ENCODE measurements around the gene ZNF587.
A peak's percentile ranks its signal among the peaks of the same experiment; 100 is the strongest.
"Not testable (repeated sequence)": the region's sequence is repeated elsewhere in the genome, so short reads cannot be mapped to it uniquely, and the experiment has no call there.

The ZNF587 gene

GRCh38 chr19:57849666-57850473, at the start of gene ZNF587:
ZNF587 (plus strand) TSS chr19:57849859; CDS start chr19:57850039, 180 bp downstream.
- DNase-seq (ENCODE audit: low read depth): peak; percentile 75

DNA sequence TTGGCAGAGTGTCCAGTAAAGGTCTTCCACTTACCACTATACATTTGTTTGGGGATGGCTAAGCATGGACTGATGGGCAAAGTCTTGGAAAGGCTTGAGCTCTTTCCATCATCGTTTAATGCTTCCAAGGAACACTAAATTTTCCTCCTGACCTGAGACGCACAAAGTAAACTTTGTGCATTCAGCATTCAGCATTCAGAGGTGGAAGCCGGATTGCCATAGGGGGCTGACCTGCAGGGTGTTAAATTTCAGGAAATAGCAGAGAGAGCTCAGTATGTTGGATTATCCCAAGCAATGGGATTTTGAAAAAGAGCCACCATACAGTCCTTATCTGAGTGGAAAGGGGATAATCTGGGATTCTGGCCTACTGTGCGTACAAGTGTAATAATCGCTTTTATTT, 49.0 kb upstream of the ZNF587 start:
- DNase-seq (ENCODE audit: low read depth): no peak

GRCh38 chr19:57802269-57802668, 47.4 kb upstream of the ZNF587 start:
- DNase-seq (ENCODE audit: low read depth): no peak

GRCh38 chr19:57803265-57803593, 46.4 kb upstream of the ZNF587 start:
- no peak for DNase-seq (ENCODE audit: low read depth)

- peak; percentile 24 for DNase-seq (ENCODE audit: low read depth)
Observed at GRCh38 chr19:57803594-57804325, 45.9 kb upstream of the ZNF587 start.

DNA sequence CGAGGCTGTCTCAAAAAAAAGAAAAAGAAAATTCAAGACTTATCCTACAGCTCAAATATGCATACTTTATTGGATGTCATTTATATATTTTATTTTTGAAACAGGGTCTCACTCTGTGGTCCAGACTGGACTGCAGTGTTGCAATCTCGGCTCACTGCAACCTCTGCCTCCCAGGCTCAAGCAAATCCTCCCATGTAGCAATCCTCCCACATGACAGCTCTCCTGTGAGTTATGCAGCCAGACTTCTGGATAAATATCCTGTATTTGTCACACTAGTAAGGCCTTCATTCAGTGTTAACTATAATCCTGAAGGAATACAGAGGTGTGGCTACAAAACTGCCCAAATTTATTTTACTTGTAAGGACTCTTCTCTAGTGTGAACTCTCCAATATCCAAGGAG, 42.1 kb upstream of the ZNF587 start:
- DNase-seq (ENCODE audit: low read depth): no peak

- not testable (repeated sequence) for DNase-seq (ENCODE audit: low read depth)
Observed at GRCh38 chr19:57810410-57811295, 39.0 kb upstream of the ZNF587 start.

GRCh38 chr19:57812226-57812625, 37.4 kb upstream of the ZNF587 start:
- no peak for DNase-seq (ENCODE audit: low read depth)

- DNase-seq (ENCODE audit: low read depth): not testable (repeated sequence)
Observed at GRCh38 chr19:57812975-57813820, 36.5 kb upstream of the ZNF587 start.

GRCh38 chr19:57813919-57814504, 35.6 kb upstream of the ZNF587 start:
- no peak for DNase-seq (ENCODE audit: low read depth)

DNA sequence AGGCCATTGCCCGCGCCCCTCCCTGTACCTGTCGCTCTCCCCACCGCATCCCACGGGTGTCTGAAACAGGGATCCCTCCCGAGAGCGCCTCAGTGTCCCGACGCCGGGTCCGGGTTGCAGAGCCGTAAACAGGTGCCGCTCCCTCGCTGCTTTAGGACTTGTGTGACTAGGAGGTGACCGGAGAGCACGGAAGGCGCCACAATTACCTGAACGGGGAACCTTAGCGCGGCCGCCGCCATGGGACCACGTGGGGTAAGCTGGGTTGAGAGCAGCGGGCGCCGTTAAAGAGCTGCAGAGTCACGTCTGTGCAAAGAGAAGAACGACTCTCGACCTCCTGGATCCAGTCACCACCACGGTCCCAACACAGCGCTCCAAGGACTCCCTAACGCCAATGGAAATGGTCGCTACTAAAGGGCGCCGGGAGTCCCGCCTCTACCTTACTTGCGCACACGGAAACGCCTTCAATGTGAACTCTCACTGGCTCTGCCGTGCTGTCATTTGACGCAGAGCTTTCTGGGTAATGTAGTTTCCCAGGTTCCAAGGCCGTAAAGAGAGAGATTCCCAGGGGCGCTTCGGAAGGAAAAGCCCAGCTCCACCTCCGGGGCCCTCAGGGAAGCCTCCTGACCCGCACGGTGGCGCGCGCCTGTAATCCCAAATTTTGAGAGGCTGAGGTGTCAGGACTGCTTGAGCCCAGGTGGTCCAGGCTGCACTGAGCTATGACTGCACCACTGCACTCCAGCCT, 35.0 kb upstream of the ZNF587 start, which contains the start of gene ZNF552:
TSS of gene ZNF552 (minus strand) at position 409 of the 742 bp plus-strand sequence. CDS start at position 239, 170 bp downstream.
- peak; percentile 91 for DNase-seq (ENCODE audit: low read depth)

DNA sequence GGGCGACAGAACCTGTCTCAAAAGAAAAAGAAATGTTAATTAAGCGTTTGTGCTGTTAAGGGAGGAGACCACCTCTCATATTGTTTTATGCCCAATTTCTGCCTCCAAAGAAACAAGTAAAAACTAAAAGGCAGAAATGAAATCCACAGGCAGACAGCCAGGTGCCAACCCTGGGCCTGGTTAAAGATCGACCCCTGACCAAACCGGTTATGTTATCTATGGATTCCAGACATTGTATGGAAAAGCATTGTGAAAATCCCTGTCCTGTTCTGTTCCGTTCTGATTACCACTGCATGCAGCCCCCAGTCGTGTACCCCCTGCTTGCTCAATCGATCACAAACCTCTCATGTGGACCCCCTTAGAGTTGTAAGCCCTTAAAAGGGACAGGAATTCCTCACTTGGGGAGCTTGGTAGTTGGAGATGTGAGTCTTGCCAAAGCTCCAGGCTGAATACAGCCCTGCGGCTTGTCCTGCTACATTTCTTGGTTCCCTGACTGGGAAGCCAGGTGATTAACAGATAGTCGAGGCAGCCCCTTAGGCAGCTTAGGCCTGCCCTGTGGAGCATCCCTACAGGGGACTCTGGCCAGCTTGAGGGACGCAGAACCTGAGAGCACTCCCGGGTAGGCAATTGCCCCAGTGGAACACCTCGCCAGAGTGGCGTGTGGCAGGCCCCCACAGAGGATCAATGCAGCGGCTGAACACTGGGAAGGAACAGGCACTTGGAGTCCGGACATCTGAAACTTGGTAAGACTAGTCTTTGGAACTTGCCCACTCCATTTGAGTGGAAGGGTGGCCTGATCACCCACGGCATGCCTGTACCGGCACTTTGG, 34.2 kb upstream of the ZNF587 start:
- DNase-seq (ENCODE audit: low read depth): no peak

GRCh38 chr19:57816652-57817051, 33.0 kb upstream of the ZNF587 start:
- DNase-seq (ENCODE audit: low read depth): no peak

DNA sequence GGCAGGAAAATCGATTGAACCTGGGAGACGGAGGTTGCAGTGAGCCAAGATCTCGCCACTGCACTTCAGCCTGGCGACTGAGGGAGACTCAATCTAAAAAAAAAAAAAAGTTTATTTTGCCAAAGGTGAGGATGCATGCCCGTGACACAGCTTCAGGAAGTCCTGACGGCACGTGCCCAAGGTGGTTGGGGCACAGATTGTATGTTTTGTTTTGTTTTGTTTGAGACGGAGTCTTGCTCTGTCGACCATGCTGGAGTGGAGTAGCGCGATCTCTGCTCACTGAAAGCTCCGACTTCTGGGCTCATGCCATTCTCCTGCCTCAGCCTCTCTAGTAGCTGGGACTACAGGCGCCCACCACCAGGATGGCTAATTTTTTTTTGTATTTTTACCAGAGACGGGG, 31.7 kb upstream of the ZNF587 start:
- DNase-seq (ENCODE audit: low read depth): no peak

GRCh38 chr19:57818378-57818777, 31.3 kb upstream of the ZNF587 start:
- no peak for DNase-seq (ENCODE audit: low read depth)

DNA sequence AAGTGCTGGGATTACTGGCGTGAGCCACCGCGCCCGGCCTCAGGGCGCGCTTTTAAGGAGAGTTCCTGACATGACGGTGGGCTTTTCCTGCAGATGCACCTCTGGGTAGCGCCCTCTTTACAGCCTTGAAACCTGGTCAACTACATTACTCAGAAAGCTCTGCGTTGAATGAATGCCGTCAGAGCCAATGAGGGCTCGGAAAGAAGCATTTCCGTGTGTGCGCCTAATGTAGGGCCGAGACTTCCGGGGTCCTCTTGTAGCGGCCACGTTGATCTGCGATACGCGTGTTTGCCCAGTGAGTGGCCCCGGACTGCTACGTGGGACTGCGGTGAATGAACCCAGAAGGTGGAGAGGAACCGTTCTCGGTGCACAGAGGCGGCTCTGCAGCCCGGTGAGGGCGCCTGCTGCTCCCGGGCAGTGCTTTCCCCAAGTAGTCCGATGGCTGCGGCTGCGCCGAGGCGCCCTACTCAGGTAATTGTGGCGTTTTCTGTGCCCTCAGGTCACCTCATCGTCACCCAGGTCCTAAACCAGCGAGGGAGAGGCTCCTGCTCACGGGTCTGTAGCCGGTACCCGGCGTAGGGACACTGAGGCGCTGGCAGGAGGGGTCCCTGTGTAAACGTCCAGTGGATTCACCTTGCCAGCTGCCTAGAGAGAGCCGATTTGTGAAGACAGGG, 30.0 kb upstream of the ZNF587 start:
- peak; percentile 93 for DNase-seq (ENCODE audit: low read depth)

GRCh38 chr19:57820599-57820998, 29.1 kb upstream of the ZNF587 start:
- no peak for DNase-seq (ENCODE audit: low read depth)

GRCh38 chr19:57821095-57821494, 28.6 kb upstream of the ZNF587 start:
- not testable (repeated sequence) for DNase-seq (ENCODE audit: low read depth)

- not testable (repeated sequence) for DNase-seq (ENCODE audit: low read depth)
Observed at GRCh38 chr19:57821501-57821900, 28.2 kb upstream of the ZNF587 start.

Measured in stromal cell of bone marrow (primary cell).